K562 (cell line): Measurements from ENCODE around the gene EXD2.

ENCODE experiments used
- MAZ ChIP-seq, 2 experiments: fragments of 450-650 bp in 1 of 2; sonication (generic) in 1 of 2; formaldehyde crosslinking; IDR thresholded peaks in 1 of 2; conservative IDR thresholded peaks in 1 of 2; 2 replicates each; pipeline versions ENCODE4 v1.4.0 to v1.5.0; 2020; ENCODE audit warnings: mild to moderate bottlenecking in 1 of 2, missing genetic modification reagents in 1 of 2
- TBP ChIP-seq: optimal IDR thresholded peaks from 2 replicates; pipeline ENCODE3; 2011; ENCODE audit warnings: low read depth, low read length, improper control_type of control experiment
- TF ChIP-seq, protein P1 (sequence below): sonication (generic); formaldehyde crosslinking; IDR thresholded peaks from 2 replicates; pipeline ENCODE4 v1.5.0; 2020; ENCODE audit warnings: missing genetic modification reagents

DNA sequence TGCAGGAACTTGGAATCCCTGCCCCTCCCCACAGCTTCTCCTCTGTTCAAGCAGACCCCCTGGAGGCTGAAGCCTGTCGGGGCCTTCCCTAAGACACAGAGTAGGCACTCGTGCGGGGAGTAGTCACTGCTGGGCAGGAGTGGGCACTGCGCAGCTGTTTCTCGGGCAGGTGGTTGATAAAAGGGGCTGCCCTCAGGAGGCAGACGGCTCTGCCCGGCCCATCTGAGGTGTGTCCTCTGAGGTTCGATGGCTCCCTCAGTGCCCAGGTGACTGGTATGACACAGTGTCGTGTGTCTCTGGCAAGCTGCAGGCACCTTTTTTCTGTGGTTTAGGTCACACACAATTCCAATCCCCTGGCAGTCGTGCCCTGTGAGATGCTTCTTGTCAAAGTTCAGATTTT is 78.8 kb downstream of the EXD2 start:
- TF ChIP-seq MAZ (CRISPR knock-in tag; conservative IDR thresholded peaks at IDR 0.05 in 1 of 2, IDR thresholded peaks at IDR 0.05 in 1 of 2) (no peak), TBP (no peak)
- TF ChIP-seq, protein P1, sequence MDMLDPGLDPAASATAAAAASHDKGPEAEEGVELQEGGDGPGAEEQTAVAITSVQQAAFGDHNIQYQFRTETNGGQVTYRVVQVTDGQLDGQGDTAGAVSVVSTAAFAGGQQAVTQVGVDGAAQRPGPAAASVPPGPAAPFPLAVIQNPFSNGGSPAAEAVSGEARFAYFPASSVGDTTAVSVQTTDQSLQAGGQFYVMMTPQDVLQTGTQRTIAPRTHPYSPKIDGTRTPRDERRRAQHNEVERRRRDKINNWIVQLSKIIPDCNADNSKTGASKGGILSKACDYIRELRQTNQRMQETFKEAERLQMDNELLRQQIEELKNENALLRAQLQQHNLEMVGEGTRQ, result no peak
